Measurements from ENCODE around the gene RALGPS1. TPM values are rescaled to one million over a fixed set of nuclear protein-coding genes. Genes with fewer than 3 reads are reported as not detected.

Gene RALGPS1
- total and polyA plus RNA-seq, 2 of the 8 experiments (the other 6 are each of a cell fraction or from before 2014, with no cell fraction given), result 20.0 to 23.5 TPM

- TF ChIP-seq ATF2 (IDR thresholded peaks at IDR 0.05; ENCODE audit: low read length) (no peak), SIX5 (IDR thresholded peaks at IDR 0.05; ENCODE audit: low read depth, low read length) (no peak), EP300 (IDR thresholded peaks at IDR 0.05; ENCODE audit: borderline replicate concordance in 1 of 2, low read depth in 2 of 2, low read length in 2 of 2) (no peak), BCL11A (IDR thresholded peaks at IDR 0.05; ENCODE audit: low read depth in 2 of 2, low read length in 2 of 2) (no peak), POLR2AphosphoS5 (IDR thresholded peaks at IDR 0.05; ENCODE audit: low read depth, low read length) (no peak), POLR2A (IDR thresholded peaks at IDR 0.05; ENCODE audit: control extremely low read depth in 1 of 2, low read depth in 2 of 2, low read length in 2 of 2) (no peak), HDAC2 (IDR thresholded peaks at IDR 0.05; ENCODE audit: borderline replicate concordance in 1 of 2, low read depth in 2 of 2, low read length in 2 of 2) (no peak)
Measured at GRCh38 chr9:127177665-127178265, 263.2 kb downstream of the RALGPS1 start (continued).

Measured in H1 (cell line).